Suprapubic skin (tissue), 4 donors: ENCODE results near the gene FSTL4.

Experiments
- EP300 ChIP-seq: sonication (generic); formaldehyde crosslinking; IDR thresholded peaks from one replicate; pipeline ENCODE4 v1.6.1; 2017; ENCODE audit warnings: antibody characterized with exemption
- POLR2A ChIP-seq, 2 donors: fragments of 450-650 bp; IDR thresholded peaks; one replicate each; pipeline ENCODE4 v1.6.1; 2017; ENCODE audit warnings: antibody characterized with exemption in 2 of 2, mild to moderate bottlenecking in 2 of 2, moderate library complexity in 2 of 2
- POLR2AphosphoS5 ChIP-seq, 3 donors: sonication (generic); formaldehyde crosslinking; IDR thresholded peaks; one replicate each; pipeline ENCODE4 v1.6.1; 2017; ENCODE audit warnings: antibody characterized with exemption in 3 of 3
- TF ChIP-seq, protein P1 (sequence below), 2 donors: fragments of 200-600 bp in 1 of 2; fragments of 450-650 bp in 1 of 2; sonication (generic) in 1 of 2; IDR thresholded peaks; one replicate each; pipeline ENCODE4 v1.5.1; 2016 to 2019; ENCODE audit warnings: antibody characterized with exemption in 2 of 2, mild to moderate bottlenecking in 1 of 2, moderate library complexity in 1 of 2

DNA sequence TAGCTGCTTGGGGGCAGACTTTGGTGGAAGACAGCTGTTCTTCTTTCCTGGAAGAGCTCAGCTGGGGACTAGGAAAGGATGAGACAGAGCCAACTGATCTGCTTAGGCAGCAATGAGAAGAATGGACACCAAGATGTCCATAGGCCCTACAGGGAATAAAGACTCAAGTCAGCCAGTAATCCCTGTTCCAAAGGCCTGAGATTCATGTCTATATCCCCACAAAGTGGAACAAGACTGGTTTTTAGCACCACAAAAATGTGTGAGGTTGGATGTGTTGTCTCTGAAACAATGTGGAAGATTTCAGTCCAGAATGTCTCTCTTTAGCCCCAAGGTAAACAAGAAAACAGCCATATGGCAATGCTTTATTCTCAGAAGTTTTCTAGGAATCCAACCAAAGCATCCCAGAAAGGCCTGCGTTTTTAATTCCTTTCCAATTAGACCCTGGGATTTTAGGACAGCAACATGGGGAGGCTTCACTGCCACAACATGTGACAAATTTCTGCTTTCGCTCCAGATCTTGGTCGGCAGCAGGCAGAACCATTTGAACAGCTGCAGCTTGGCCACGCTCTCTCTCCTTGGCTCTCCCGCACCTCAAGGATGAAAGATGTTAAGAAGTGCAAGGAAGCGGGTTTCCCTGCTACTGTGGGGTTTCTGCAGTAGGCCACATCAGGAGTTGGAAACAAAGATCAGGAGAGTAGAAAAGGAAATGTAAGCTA, 245.1 kb downstream of the FSTL4 start:
- TF ChIP-seq, protein P1, sequence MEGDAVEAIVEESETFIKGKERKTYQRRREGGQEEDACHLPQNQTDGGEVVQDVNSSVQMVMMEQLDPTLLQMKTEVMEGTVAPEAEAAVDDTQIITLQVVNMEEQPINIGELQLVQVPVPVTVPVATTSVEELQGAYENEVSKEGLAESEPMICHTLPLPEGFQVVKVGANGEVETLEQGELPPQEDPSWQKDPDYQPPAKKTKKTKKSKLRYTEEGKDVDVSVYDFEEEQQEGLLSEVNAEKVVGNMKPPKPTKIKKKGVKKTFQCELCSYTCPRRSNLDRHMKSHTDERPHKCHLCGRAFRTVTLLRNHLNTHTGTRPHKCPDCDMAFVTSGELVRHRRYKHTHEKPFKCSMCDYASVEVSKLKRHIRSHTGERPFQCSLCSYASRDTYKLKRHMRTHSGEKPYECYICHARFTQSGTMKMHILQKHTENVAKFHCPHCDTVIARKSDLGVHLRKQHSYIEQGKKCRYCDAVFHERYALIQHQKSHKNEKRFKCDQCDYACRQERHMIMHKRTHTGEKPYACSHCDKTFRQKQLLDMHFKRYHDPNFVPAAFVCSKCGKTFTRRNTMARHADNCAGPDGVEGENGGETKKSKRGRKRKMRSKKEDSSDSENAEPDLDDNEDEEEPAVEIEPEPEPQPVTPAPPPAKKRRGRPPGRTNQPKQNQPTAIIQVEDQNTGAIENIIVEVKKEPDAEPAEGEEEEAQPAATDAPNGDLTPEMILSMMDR (IDR thresholded peaks at IDR 0.05), result no peak
- no peak for TF ChIP-seq POLR2AphosphoS5 (IDR thresholded peaks at IDR 0.05)
- no peak for TF ChIP-seq EP300
- no peak for TF ChIP-seq POLR2A (IDR thresholded peaks at IDR 0.05)
